HepG2 (cell line): ENCODE data around the gene GRIK1. TPM values are rescaled to one million over a fixed set of nuclear protein-coding genes. Genes with fewer than 3 reads are reported as not detected.

Experiments
- ATAC-seq: fragments of 200-7000 bp; cut with Tn5 transposase; 3 replicates; pipeline ENCODE4 v1.9.1; 2020; ENCODE audit warnings: mild to moderate bottlenecking, moderate library complexity
- BruUV-seq: library from RNA; stranded (reverse); fragments of 400-500 nt; replicated peaks from 2 replicates; lab custom pipeline; 2021; lab: Mats Ljungman, UMichigan
- CTCF ChIA-PET: fragments of 300-600 bp; formaldehyde crosslinking; extraction: SDS; loops from one replicate; lab custom pipeline; 2021; ENCODE audit warnings: low total read pairs, inconsistent platforms, low intra/inter-chr PET ratio; lab: Yijun Ruan, JAX
- POLR2A ChIA-PET: fragments of 350-600 bp; sonication (Branson Sonifier 250); formaldehyde crosslinking; loops from one replicate; lab custom pipeline; 2020; ENCODE audit warnings: antibody characterized with exemption, inconsistent platforms; lab: Yijun Ruan, JAX
- DNase-seq: peaks from one replicate; pipeline ENCODE4 v3.0.0-alpha.2; 2015; ENCODE audit warnings: low spot score
- FAIRE-seq: peaks from 3 replicates; lab custom pipeline; 2011; peaks lifted over from hg19 to GRCh38; lab: Jason Lieb, UNC
- H2AFZ ChIP-seq: one replicate; pipeline ENCODE4 v1.6.1; 2011; ENCODE audit warnings: low read length, inconsistent platforms
- H3K27ac ChIP-seq: fragments of 300-600 bp; 3 replicates; pipeline ENCODE4 v1.8.0; 2011; ENCODE audit warnings: mixed run types, mild to moderate bottlenecking, mixed read lengths, low read length, inconsistent platforms; ENCODE audit not compliant: insufficient read depth; ENCODE audit errors: extremely low read length
- H3K27me3 ChIP-seq, 2 experiments: fragments of 200-600 bp in 1 of 2; 2 replicates in 1 of 2; 3 replicates in 1 of 2; pipeline versions ENCODE4 v1.6.0 to v1.8.0; 2011; ENCODE audit warnings: low read length in 2 of 2, mild to moderate bottlenecking in 2 of 2, moderate library complexity in 2 of 2, inconsistent platforms in 1 of 2; ENCODE audit not compliant: insufficient read depth in 2 of 2, control insufficient read depth in 1 of 2
- H3K36me3 ChIP-seq, 2 experiments: fragments of 200-600 bp in 1 of 2; replicated peaks in 1 of 2; 2 replicates in 1 of 2; 3 replicates in 1 of 2; pipeline versions ENCODE4 v1.5.1 to v1.8.0; 2011; ENCODE audit warnings: low read length in 2 of 2, inconsistent platforms in 1 of 2; ENCODE audit not compliant: insufficient read depth in 2 of 2, control insufficient read depth in 1 of 2
- H3K4me1 ChIP-seq: 2 replicates; pipeline ENCODE4 v1.5.1; 2012; ENCODE audit warnings: low read length, inconsistent platforms; ENCODE audit not compliant: insufficient read depth
- H3K4me2 ChIP-seq: 2 replicates; pipeline ENCODE4 v1.6.0; 2011; ENCODE audit warnings: low read depth, low read length, inconsistent platforms
- H3K4me3 ChIP-seq, 3 experiments: fragments of 200-600 bp in 1 of 3; sonication (generic), shearing (Covaris generic) in 1 of 3; replicated peaks in 1 of 3; 2 replicates each; pipeline ENCODE4 v1.5.1; 2011 to 2016; ENCODE audit warnings: low read length in 3 of 3, inconsistent platforms in 2 of 3, low read depth in 2 of 3, mild to moderate bottlenecking in 2 of 3, control low read depth in 1 of 3, mixed read lengths in 1 of 3; ENCODE audit not compliant: insufficient read depth in 1 of 3
- H3K79me2 ChIP-seq: one replicate; pipeline ENCODE4 v1.6.1; 2011; ENCODE audit warnings: low read length, inconsistent platforms; ENCODE audit not compliant: insufficient read depth
- H3K9ac ChIP-seq: 2 replicates; pipeline ENCODE4 v1.6.0; 2011; ENCODE audit warnings: mild to moderate bottlenecking, low read depth, low read length, inconsistent platforms; ENCODE audit not compliant: insufficient read depth
- H3K9me3 ChIP-seq: 2 replicates; pipeline ENCODE4 v1.5.1; 2012; ENCODE audit warnings: mild to moderate bottlenecking, low read length
- H4K20me1 ChIP-seq: 2 replicates; pipeline ENCODE4 v1.6.0; 2011; ENCODE audit warnings: inconsistent platforms, mild to moderate bottlenecking, low read length, moderate library complexity; ENCODE audit not compliant: insufficient read depth
- ARID2 ChIP-seq: sonication (generic); formaldehyde crosslinking; IDR thresholded peaks from 2 replicates; pipeline ENCODE4 v1.8.1; 2022; ENCODE audit warnings: mild to moderate bottlenecking, missing genetic modification reagents, borderline replicate concordance
- HOXA3 ChIP-seq: sonication (generic); formaldehyde crosslinking; IDR thresholded peaks from 2 replicates; pipeline ENCODE4 v1.5.0; 2020; ENCODE audit warnings: missing genetic modification reagents
- MAFG ChIP-seq: sonication (generic); formaldehyde crosslinking; IDR thresholded peaks from 2 replicates; pipeline ENCODE4 v1.5.1; 2020; ENCODE audit warnings: mild to moderate bottlenecking, missing genetic modification reagents
- NCOR1 ChIP-seq: fragments of 200-600 bp; sonication (generic); IDR thresholded peaks from 2 replicates; pipeline ENCODE4 v1.7.0; 2017; ENCODE audit warnings: antibody characterized with exemption, low read length, borderline replicate concordance
- SMAD9 ChIP-seq: sonication (generic); formaldehyde crosslinking; IDR thresholded peaks from 2 replicates; pipeline ENCODE4 v1.5.1; 2020; ENCODE audit warnings: mild to moderate bottlenecking, missing genetic modification reagents
- SOX13 ChIP-seq, 3 experiments: fragments of 450-650 bp in 1 of 3; sonication (generic) in 1 of 3; formaldehyde crosslinking in 1 of 3; IDR thresholded peaks in 2 of 3; conservative IDR thresholded peaks in 1 of 3; 2 replicates each; pipeline versions ENCODE4 v1.5.0 to v1.6.1; 2016 to 2020; ENCODE audit warnings: antibody characterized with exemption in 1 of 3, mild to moderate bottlenecking in 1 of 3, missing compliant biosample characterization in 1 of 3, missing genetic modification reagents in 1 of 3, moderate library complexity in 1 of 3
- SP1 ChIP-seq, 2 experiments: fragments of 450-650 bp in 1 of 2; sonication (generic) in 1 of 2; formaldehyde crosslinking in 1 of 2; IDR thresholded peaks; 2 replicates each; pipeline versions ENCODE4 v1.4.0 to v1.6.1; 2016 to 2020; ENCODE audit warnings: missing genetic modification reagents in 1 of 2
- TAF15 ChIP-seq: fragments of 200-400 bp; formaldehyde crosslinking; IDR thresholded peaks from one replicate; pipeline ENCODE4 v1.6.1; 2018; ENCODE audit warnings: mild to moderate bottlenecking, low read depth, low read length; ENCODE audit not compliant: poor library complexity, severe bottlenecking
- TCF12 ChIP-seq, 2 experiments: fragments of 450-650 bp in 1 of 2; sonication (generic) in 1 of 2; formaldehyde crosslinking in 1 of 2; IDR thresholded peaks; 2 replicates each; pipeline versions ENCODE4 v1.6.1 to v1.8.0; 2017 to 2022; ENCODE audit warnings: antibody characterized with exemption in 1 of 2, mild to moderate bottlenecking in 1 of 2, missing genetic modification reagents in 1 of 2, moderate library complexity in 1 of 2
- TOE1 ChIP-seq: sonication (generic); formaldehyde crosslinking; IDR thresholded peaks from 2 replicates; pipeline ENCODE4 v1.4.0; 2020; ENCODE audit warnings: mild to moderate bottlenecking, missing genetic modification reagents
- UBTF ChIP-seq: sonication (generic); formaldehyde crosslinking; IDR thresholded peaks from 2 replicates; pipeline ENCODE4 v1.4.0; 2020; ENCODE audit warnings: mild to moderate bottlenecking, missing genetic modification reagents
- ZNF383 ChIP-seq: sonication (generic); formaldehyde crosslinking; IDR thresholded peaks from 2 replicates; pipeline ENCODE4 v1.4.0; 2020; ENCODE audit warnings: missing genetic modification reagents, mild to moderate bottlenecking, borderline replicate concordance
- ZNF557 ChIP-seq: sonication (generic); formaldehyde crosslinking; IDR thresholded peaks from 2 replicates; pipeline ENCODE4 v1.4.0; 2020; ENCODE audit warnings: missing genetic modification reagents
- ZNF563 ChIP-seq: sonication (generic); formaldehyde crosslinking; IDR thresholded peaks from 2 replicates; pipeline ENCODE4 v1.8.0; 2022; ENCODE audit warnings: mild to moderate bottlenecking, moderate library complexity, missing genetic modification reagents
- ZNF781 ChIP-seq: sonication (generic); formaldehyde crosslinking; IDR thresholded peaks from 2 replicates; pipeline ENCODE4 v1.5.1; 2020; ENCODE audit warnings: borderline replicate concordance, mild to moderate bottlenecking, missing genetic modification reagents; ENCODE audit errors: not compliant biosample characterization
- WGBS: methylation state at CpG from one replicate; pipeline ENCODE4 v1.1.6; 2017; ENCODE audit warnings: low lambda C conversion rate; 5-methylcytosine and 5-hydroxymethylcytosine counted together
- in situ Hi-C: cut with HindIII; loops from 2 replicates; pipeline ENCODE4 v1.10.0; 2017; ENCODE audit warnings: low pct_unique_long_range_greater_than_20kb; ENCODE audit not compliant: extremely low pct_ligation_motif_present
- intact Hi-C: fragments of 100-400 bp; cut with micrococcal nuclease; formaldehyde crosslinking; loops from one replicate; pipeline ENCODE4 v1.10.0; 2022; ENCODE audit not compliant: unreplicated experiment
- polyA plus RNA-seq, 8 experiments: library from polyadenylated mRNA; depleted of rRNA in 3 of 8; stranded (reverse) in 7 of 8; unstranded in 1 of 8; fragments of >200 nt; fragmentation: Illumina TruSeq in 4 of 8; extraction: Trizol in 4 of 8; gene quantifications; 2 replicates each; pipeline versions ENCODE4 v1.2.1 to v1.2.3, GENCODE V29; 2011 to 2016; ENCODE audit warnings: low read depth in 4 of 8, missing spikeins in 1 of 8, mixed read lengths in 1 of 8; ENCODE audit not compliant: insufficient read depth in 1 of 8
- total RNA-seq, 5 experiments: library from RNA; depleted of rRNA; stranded (reverse); fragments of >200 nt; fragmentation: Illumina TruSeq; extraction: Trizol; gene quantifications; 2 replicates each; pipeline ENCODE4 v1.2.3, GENCODE V29; 2016; ENCODE audit warnings: low read depth in 1 of 5

The GRIK1 gene
- total and polyA plus RNA-seq, 2 of the 13 experiments (the other 11 are each of a cell fraction or from before 2014, with no cell fraction given): not detected

GRCh38 chr21:29610779-29611360, 328.9 kb downstream of the GRIK1 start:
- no peak overlapping the region for H3K4me3 ChIP-seq
- H3K27me3 ChIP-seq: peaks cover 0 to 1% of the 10 kb centered on the region in 2 experiments; a peak in 1 of 5 replicates
- DNase-seq (no peak), FAIRE-seq (no peak), ATAC-seq (no peak)
- H4K20me1 ChIP-seq: no peaks in the 10 kb centered on the region
- no TSS peak for BruUV-seq
- ChIA-PET CTCF (no interaction called here), POLR2A (no interaction called here)
- H3K4me2 ChIP-seq: no peak overlapping the region
- WGBS: 5% methylated on average over 2 of the region's 2 CpGs
- no peaks in the 10 kb centered on the region for H3K79me2 ChIP-seq
- no peaks in the 10 kb centered on the region for H3K9me3 ChIP-seq
- no peak overlapping the region for H3K9ac ChIP-seq
- intact Hi-C loops (no loop called here), in situ Hi-C loops (no loop called here)
- no peaks in the 10 kb centered on the region for H3K4me1 ChIP-seq
- no peak overlapping the region for H3K27ac ChIP-seq
- no peak overlapping the region for H2AFZ ChIP-seq
- TF ChIP-seq SP1 (IDR thresholded peaks at IDR 0.05): no peak
- TF ChIP-seq SP1 (CRISPR knock-in tag; IDR thresholded peaks at IDR 0.05): no peak
- TF ChIP-seq ZNF557 (CRISPR knock-in tag): no peak
- no peak for TF ChIP-seq TAF15
- no peak for TF ChIP-seq NCOR1
- no peak for TF ChIP-seq ARID2
- no peak for TF ChIP-seq TCF12 (IDR thresholded peaks at IDR 0.05)
- TF ChIP-seq TCF12 (CRISPR knock-in tag; IDR thresholded peaks at IDR 0.05): no peak
- no peak for TF ChIP-seq UBTF (CRISPR knock-in tag)
- TF ChIP-seq SOX13 (IDR thresholded peaks at IDR 0.05): no peak
- TF ChIP-seq SOX13 (CRISPR knock-in tag; conservative IDR thresholded peaks at IDR 0.05 in 1 of 2, IDR thresholded peaks at IDR 0.05 in 1 of 2): no peak
- no peak for TF ChIP-seq MAFG (CRISPR knock-in tag)
- no peak for TF ChIP-seq ZNF563 (CRISPR knock-in tag)
- TF ChIP-seq ZNF781 (CRISPR knock-in tag): no peak
- no peak for TF ChIP-seq SMAD9
- TF ChIP-seq ZNF383: no peak
- TF ChIP-seq TOE1 (CRISPR knock-in tag): no peak
- no peak for TF ChIP-seq HOXA3
- H3K36me3 ChIP-seq: no peaks in the 10 kb centered on the region
